C4-2B (cell line): Measurements from ENCODE around the gene KAZN.
A peak's percentile ranks its signal among the peaks of the same experiment; 100 is the strongest.

Source experiments
- H3K27ac ChIP-seq: fragments of 450-650 bp; 2 replicates; pipeline ENCODE4 v1.5.1; 2017
- ZFX ChIP-seq: fragments of 450-650 bp; IDR thresholded peaks from 2 replicates; pipeline ENCODE4 v1.6.1; 2017
- TF ChIP-seq, protein P1 (sequence below): fragments of 450-650 bp; conservative IDR thresholded peaks from 2 replicates; pipeline ENCODE4 v1.5.1; 2017; ENCODE audit warnings: mild to moderate bottlenecking

KAZN gene

DNA sequence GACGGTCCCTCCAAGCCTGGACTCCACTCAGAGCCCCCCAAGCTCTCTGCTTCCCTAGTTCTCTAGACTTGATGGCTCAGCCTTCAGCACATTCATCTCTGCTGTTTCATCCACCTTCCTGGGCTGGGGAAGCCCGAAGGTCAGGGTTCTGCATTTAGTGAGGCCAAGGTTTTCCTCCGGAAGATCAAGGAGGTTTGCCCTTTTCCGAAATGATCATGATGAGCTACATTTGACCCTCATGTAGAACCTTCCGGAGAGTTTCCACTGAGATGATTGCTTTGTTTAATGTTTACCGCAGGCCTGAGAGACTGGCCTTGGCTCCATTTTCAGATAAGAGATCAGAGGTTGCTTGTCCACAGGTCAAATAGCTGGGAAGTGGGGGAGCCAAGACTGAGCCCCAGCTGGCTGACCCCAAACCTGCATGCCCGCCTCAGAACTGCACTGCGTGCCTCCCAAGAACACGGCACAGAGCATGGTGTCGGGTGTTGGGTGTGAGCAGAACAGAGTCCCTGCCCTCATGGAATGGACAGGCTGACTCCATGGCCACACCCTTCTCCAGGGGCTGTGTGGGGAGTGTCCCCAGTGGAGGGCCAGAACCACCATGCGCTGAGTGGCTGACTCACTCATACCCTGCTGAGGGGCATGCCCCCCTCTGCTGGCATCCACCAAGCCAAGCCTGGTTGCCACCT lies 354.3 kb downstream of the KAZN start:
- TF ChIP-seq ZFX, result no peak
- TF ChIP-seq, protein P1, sequence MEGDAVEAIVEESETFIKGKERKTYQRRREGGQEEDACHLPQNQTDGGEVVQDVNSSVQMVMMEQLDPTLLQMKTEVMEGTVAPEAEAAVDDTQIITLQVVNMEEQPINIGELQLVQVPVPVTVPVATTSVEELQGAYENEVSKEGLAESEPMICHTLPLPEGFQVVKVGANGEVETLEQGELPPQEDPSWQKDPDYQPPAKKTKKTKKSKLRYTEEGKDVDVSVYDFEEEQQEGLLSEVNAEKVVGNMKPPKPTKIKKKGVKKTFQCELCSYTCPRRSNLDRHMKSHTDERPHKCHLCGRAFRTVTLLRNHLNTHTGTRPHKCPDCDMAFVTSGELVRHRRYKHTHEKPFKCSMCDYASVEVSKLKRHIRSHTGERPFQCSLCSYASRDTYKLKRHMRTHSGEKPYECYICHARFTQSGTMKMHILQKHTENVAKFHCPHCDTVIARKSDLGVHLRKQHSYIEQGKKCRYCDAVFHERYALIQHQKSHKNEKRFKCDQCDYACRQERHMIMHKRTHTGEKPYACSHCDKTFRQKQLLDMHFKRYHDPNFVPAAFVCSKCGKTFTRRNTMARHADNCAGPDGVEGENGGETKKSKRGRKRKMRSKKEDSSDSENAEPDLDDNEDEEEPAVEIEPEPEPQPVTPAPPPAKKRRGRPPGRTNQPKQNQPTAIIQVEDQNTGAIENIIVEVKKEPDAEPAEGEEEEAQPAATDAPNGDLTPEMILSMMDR, result no peak
- H3K27ac ChIP-seq, result no peak overlapping the region

DNA sequence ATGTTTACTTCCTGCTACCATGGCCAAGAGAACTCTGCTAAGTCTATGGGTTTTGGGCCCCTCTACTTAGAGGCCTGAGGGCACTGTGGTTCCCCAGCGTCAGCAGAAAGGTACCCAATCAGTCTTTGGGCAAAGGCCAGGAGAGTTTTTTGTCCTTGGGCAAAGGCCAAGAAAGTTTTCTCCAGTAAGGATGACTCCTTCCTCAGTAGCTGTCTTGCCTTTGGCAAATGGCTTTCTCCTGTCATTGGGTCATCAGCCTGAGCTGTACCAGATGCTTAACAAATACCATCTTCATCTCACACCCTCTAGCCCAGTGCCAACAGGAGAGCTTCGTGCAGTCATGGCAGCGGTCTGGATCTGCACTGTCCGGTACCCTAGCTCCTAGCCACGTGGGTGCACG lies 355.7 kb downstream of the KAZN start:
- no peak for TF ChIP-seq ZFX
- TF ChIP-seq, protein P1, result no peak
- H3K27ac ChIP-seq, result peak overlapping the region; percentile 62

DNA sequence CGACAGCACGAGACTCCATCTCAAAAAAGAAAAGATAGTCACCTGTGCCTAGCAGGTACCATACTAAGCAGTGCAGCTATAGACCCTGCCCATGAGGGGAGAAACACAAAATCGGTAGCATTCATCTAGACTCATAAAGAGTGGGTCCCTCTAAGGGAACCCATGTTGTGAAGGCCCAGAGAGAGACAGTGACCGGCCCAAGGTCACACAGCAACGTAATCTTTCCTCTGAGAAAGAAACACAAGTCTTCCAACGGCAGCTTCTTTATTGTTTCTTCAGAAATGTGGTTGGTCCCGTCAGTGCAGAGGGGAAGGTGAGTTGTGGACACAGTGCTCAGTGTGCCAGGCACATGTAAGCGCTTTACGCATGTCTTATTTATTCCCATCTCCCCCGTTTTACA lies 356.4 kb downstream of the KAZN start:
- TF ChIP-seq, protein P1, result no peak
- no peak for TF ChIP-seq ZFX
- H3K27ac ChIP-seq, result peak overlapping the region; percentile 62

DNA sequence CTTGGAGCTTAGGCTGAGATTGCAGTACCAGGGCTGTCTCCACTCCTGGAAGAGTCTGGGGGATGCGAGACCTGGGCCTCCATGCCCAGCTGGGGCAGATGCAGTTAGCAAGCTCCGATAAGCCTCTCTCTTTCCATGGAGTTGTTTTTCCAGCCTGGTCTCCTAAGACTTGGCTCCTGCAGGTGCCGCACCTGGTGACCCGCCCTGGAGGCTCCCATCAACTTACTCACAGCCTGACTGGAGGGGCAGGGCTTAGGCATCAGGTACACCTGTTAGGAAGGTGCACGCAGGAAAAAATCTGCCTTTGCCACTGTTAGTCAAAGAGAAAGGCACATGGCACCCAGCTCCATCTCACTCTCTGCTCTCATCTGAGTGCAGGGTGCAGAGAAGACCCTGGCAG lies 356.9 kb downstream of the KAZN start:
- H3K27ac ChIP-seq, result peak overlapping the region; percentile 62
- no peak for TF ChIP-seq ZFX
- TF ChIP-seq, protein P1, result no peak

DNA sequence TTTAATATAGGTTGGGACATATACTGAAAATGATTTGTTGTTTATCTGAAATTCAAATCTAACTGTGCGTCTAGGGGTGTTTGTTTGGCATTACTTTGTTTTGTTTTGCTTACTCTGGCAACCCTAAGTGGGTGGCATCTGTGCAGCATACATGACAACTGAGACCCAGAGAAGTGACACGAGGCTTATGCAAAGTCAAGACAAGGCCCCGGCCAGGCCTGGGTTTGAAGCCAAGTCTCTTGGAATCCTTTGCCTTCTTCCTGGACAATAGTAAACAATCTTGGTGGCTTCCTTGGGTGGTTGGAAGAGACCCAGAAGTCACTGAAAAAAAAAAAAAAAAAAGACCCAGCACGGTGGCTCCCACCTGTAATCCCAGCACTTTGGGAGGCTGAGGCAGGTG lies 357.5 kb downstream of the KAZN start:
- TF ChIP-seq, protein P1, result no peak
- no peak for TF ChIP-seq ZFX
- H3K27ac ChIP-seq, result peak overlapping the region; percentile 62

DNA sequence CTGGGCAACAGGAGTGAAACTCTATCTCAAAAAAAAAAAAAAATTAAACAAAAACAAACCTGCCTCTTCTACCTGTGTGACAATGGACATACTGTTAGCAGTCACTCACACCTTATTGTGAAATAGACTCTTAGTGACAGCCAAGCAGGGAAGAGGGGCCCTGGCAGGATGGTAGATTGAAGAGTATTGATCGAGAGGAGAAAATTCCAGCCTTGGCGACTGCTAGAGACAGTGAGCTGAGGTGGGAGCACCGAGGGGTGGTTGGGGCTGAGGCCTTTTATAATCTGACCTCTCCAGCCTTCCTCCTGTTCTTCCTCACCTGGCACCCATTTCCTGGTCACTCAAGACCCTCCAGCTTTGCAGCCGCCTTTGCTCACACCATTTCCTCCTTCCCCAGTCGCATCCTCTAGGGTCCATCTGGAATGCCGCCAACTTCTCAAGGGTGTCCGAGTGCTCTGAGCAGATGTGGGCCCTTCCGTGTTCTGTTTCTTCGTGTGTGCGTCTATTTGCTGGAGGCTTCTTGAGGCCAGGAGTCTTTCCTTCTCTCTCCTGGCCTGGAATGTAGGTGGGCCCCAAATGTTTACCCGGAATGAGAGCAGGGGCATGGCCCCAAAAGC lies 358.2 kb downstream of the KAZN start:
- TF ChIP-seq, protein P1, result no peak
- TF ChIP-seq ZFX, result no peak
- H3K27ac ChIP-seq, result peak overlapping the region; percentile 62

DNA sequence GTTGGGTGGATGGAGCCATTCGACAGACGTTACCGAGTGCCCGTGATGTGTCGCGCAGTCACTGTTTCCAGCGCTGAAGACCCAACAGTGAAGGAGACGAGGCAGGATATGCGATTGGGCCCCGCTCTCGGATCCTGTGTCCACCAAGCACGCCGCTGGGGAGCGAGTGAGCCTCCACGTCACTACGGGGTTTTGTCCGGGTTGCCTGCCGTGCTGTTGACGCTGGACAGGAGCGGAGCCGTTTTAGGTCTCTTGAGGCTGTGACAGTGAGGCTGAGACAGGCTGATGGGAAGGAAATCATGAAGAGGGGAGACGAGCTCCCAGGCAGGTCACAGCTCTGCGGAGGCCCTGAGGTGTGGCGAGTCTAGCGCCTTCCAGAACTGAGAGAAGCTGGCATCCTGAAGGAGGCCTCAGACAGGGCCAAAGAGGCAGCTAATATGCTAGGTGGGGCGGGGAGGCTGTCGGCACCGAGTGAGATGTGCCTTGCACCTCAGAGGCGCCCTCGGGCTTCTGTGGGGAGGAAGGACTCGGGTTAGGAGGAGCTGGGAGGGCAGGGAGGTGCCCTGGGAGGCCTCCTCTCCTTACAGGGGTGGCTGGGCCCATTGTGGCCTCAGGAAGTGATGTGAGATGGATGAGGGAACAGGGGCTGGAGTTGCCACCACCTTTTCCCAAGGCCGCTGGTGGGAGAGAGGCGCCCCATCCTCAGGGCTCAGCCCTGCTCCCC lies 359.1 kb downstream of the KAZN start:
- peak overlapping the region; percentile 62; the same call in 1 of the 2 replicates for H3K27ac ChIP-seq
- TF ChIP-seq, protein P1, result no peak
